Measurements from ENCODE around the gene CIAO1. TPM values are rescaled to one million over a fixed set of nuclear protein-coding genes. Genes with fewer than 3 reads are reported as not detected.
"Not testable (repeated sequence)": the region's sequence is repeated elsewhere in the genome, so short reads cannot be mapped to it uniquely, and the experiment has no call there.

CIAO1 gene
- 100 to 1,000 TPM; 115 to 123 TPM for total RNA-seq

- TF ChIP-seq CTCF (IDR thresholded peaks at IDR 0.05): peak; percentile 46
- Histone ChIP-seq H3K27ac (peak within 1 kb of the TSS; percentile 88 to 89), H3K9me3 (no peaks in the 10 kb centered on the region), H3K4me3 (peak within 1 kb of the TSS; percentile 95), H3K27me3 (replicated peaks; ENCODE audit: insufficient read depth) (no peaks in the 10 kb centered on the region), H3K4me1 (ENCODE audit: control insufficient read depth in 1 of 2, low read depth in 2 of 2) (peaks cover 28 to 49% of the 10 kb centered on the region in 2 donors), H3K36me3 (peaks cover 26% of the 10 kb centered on the region)
- DNase-seq (ENCODE audit: low spot score) (peak; percentile 93), ATAC-seq (ENCODE audit: insufficient number of reproducible peaks, low FRiP score, low read depth) (peak; percentile 82)
Measured at GRCh38 chr2:96265840-96266679, at the start of gene CIAO1, which contains the start of gene TMEM127. CIAO1 (plus strand) TSS chr2:96266225; CDS start chr2:96266351, 126 bp downstream. TMEM127 (minus strand) TSS chr2:96265997; CDS start chr2:96265381, 616 bp downstream.

GRCh38 chr2:96218508-96219131, 47.4 kb upstream of the CIAO1 start:
- no peak for DNase-seq (ENCODE audit: low spot score)
- no peak overlapping the region for H3K27ac ChIP-seq
- no peaks in the 10 kb centered on the region for H3K9me3 ChIP-seq
- H3K4me1 ChIP-seq (ENCODE audit: control insufficient read depth in 1 of 2, low read depth in 2 of 2): no peaks in the 10 kb centered on the region
- H3K36me3 ChIP-seq: no peaks in the 10 kb centered on the region
- H3K4me3 ChIP-seq: no peak overlapping the region
- no peak for TF ChIP-seq CTCF (IDR thresholded peaks at IDR 0.05)
- no peak for ATAC-seq (ENCODE audit: insufficient number of reproducible peaks, low FRiP score, low read depth)
- H3K27me3 ChIP-seq (replicated peaks; ENCODE audit: insufficient read depth): no peaks in the 10 kb centered on the region

DNA sequence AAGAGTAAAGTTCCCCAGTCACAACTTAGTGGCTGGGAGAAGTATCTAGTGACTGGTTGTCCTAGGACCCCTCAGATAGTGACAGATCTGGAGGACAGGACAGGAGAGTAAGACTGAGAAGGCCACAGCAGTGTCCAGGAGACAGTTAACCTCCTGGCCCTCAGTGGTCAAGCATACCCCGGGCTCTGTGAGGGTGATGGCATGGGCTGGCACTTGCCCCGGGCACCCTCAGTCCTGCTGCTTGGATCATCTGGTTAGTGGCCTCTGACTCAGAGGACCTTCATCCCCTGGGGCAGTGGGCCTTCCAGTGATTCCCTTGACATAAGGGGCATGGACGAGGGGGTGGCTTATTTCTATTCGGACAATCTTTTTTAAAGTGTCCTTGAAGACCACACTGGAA, 46.1 kb upstream of the CIAO1 start:
- H3K27me3 ChIP-seq (replicated peaks; ENCODE audit: insufficient read depth); H3K4me3 ChIP-seq; DNase-seq (ENCODE audit: low spot score); H3K4me1 ChIP-seq (ENCODE audit: control insufficient read depth in 1 of 2, low read depth in 2 of 2); H3K36me3 ChIP-seq; H3K27ac ChIP-seq; H3K9me3 ChIP-seq; ATAC-seq (ENCODE audit: insufficient number of reproducible peaks, low FRiP score, low read depth): not testable (repeated sequence)

- not testable (repeated sequence) for H3K27me3 ChIP-seq (replicated peaks; ENCODE audit: insufficient read depth); H3K4me1 ChIP-seq (ENCODE audit: control insufficient read depth in 1 of 2, low read depth in 2 of 2); H3K36me3 ChIP-seq; H3K9me3 ChIP-seq; DNase-seq (ENCODE audit: low spot score); H3K27ac ChIP-seq; H3K4me3 ChIP-seq; ATAC-seq (ENCODE audit: insufficient number of reproducible peaks, low FRiP score, low read depth)
Measured at GRCh38 chr2:96221106-96221505, 44.9 kb upstream of the CIAO1 start.

DNA sequence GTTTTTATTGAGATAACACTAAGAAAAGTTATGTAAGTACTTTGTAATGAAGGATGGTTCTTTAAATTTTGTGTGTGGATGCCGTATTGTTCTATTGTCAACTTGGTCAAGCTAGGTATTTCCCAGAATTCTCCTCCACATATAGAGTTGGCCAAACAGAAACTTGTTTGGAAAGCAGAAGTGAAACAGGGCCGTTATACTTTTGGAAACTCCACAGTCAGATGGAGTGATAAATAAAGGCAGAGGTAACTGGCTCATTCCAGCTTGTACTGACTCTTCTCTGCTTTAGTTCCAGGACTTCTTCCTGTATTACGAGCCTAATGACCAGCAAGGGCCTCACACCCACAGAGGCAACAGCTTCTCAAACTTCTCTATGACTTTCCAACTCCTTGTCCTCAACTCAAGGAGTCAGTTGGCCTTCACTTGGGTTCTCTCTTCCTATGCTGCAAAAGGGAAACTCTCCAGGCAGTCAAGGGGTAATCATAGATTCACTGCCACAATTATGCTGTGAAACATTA, 41.0 kb upstream of the CIAO1 start:
- Histone ChIP-seq H3K9me3 (no peaks in the 10 kb centered on the region), H3K27me3 (replicated peaks; ENCODE audit: insufficient read depth) (no peaks in the 10 kb centered on the region), H3K4me1 (ENCODE audit: control insufficient read depth in 1 of 2, low read depth in 2 of 2) (no peaks in the 10 kb centered on the region), H3K36me3 (no peaks in the 10 kb centered on the region), H3K4me3 (no peak overlapping the region), H3K27ac (no peak overlapping the region)
- DNase-seq (ENCODE audit: low spot score) (no peak), ATAC-seq (ENCODE audit: insufficient number of reproducible peaks, low FRiP score, low read depth) (no peak)
- TF ChIP-seq CTCF (IDR thresholded peaks at IDR 0.05): no peak

- Histone ChIP-seq H3K9me3 (no peaks in the 10 kb centered on the region), H3K27me3 (replicated peaks; ENCODE audit: insufficient read depth) (no peaks in the 10 kb centered on the region), H3K4me1 (ENCODE audit: control insufficient read depth in 1 of 2, low read depth in 2 of 2) (no peaks in the 10 kb centered on the region), H3K27ac (no peak overlapping the region), H3K36me3 (no peaks in the 10 kb centered on the region), H3K4me3 (no peak overlapping the region)
- DNase-seq (ENCODE audit: low spot score) (no peak), ATAC-seq (ENCODE audit: insufficient number of reproducible peaks, low FRiP score, low read depth) (no peak)
- no peak for TF ChIP-seq CTCF (IDR thresholded peaks at IDR 0.05)
Measured at GRCh38 chr2:96231316-96231715, 34.7 kb upstream of the CIAO1 start.

Measured in thoracic aorta (tissue), 2 donors.